CD4-positive, CD25-positive, alpha-beta regulatory T cell (primary cell): Measurements from ENCODE around the gene TREX2. TPM values are rescaled to one million over a fixed set of nuclear protein-coding genes. Genes with fewer than 3 reads are reported as not detected.

ENCODE experiments used
- ATAC-seq, 2 donors: fragments of 150-1000 bp; cut with Tn5 transposase; one replicate each; pipeline ENCODE4 v1.10.0; 2021; ENCODE audit warnings: low read depth in 2 of 2, moderate number of reproducible peaks in 2 of 2, moderate library complexity in 1 of 2
- DNase-seq, 3 donors: peaks; one replicate each; pipeline versions ENCODE4 v3.0.0 to v3.0.0-alpha.2; 2012 to 2022; ENCODE audit warnings: mixed read lengths in 1 of 3
- H3K27ac ChIP-seq: one replicate; pipeline ENCODE4 v1.7.0; 2013; ENCODE audit warnings: mild to moderate bottlenecking, low read length; ENCODE audit not compliant: insufficient read depth, poor library complexity, severe bottlenecking
- H3K27me3 ChIP-seq: one replicate; pipeline ENCODE4 v1.7.0; 2013; ENCODE audit warnings: low read length; ENCODE audit not compliant: control insufficient read depth, insufficient read depth
- H3K36me3 ChIP-seq: one replicate; pipeline ENCODE4 v1.7.0; 2013; ENCODE audit warnings: mild to moderate bottlenecking, low read length, moderate library complexity; ENCODE audit not compliant: control insufficient read depth, insufficient read depth
- H3K4me1 ChIP-seq: 2 replicates; pipeline ENCODE4 v1.7.0; 2013; ENCODE audit warnings: mild to moderate bottlenecking, low read length; ENCODE audit not compliant: insufficient read depth, control insufficient read depth, poor library complexity, severe bottlenecking
- H3K4me3 ChIP-seq: one replicate; pipeline ENCODE4 v1.7.0; 2013; ENCODE audit warnings: low read depth, mild to moderate bottlenecking, low read length, moderate library complexity
- H3K9me3 ChIP-seq, 2 experiments: 1 replicate in 1 of 2; 2 replicates in 1 of 2; pipeline ENCODE4 v1.7.0; 2013; ENCODE audit warnings: low read length in 2 of 2, mild to moderate bottlenecking in 1 of 2, moderate library complexity in 1 of 2; ENCODE audit not compliant: control insufficient read depth in 2 of 2
- H3K27ac Mint-ChIP-seq, 3 donors: one replicate each; pipeline ENCODE4 v1.8.0; 2020 to 2022; ENCODE audit warnings: mild to moderate bottlenecking in 3 of 3, mixed read lengths in 3 of 3, moderate library complexity in 2 of 3
- H3K27me3 Mint-ChIP-seq: one replicate; pipeline ENCODE4 v1.8.0; 2022; ENCODE audit warnings: mild to moderate bottlenecking, mixed read lengths
- H3K36me3 Mint-ChIP-seq: one replicate; pipeline ENCODE4 v1.8.0; 2020; ENCODE audit warnings: mixed read lengths
- H3K4me1 Mint-ChIP-seq, 4 donors: one replicate each; pipeline ENCODE4 v1.8.0; 2020 to 2022; ENCODE audit warnings: mixed read lengths in 4 of 4, mild to moderate bottlenecking in 1 of 4
- H3K4me3 Mint-ChIP-seq, 4 donors: one replicate each; pipeline ENCODE4 v1.8.0; 2020 to 2022; ENCODE audit warnings: mild to moderate bottlenecking in 4 of 4, mixed read lengths in 4 of 4, moderate library complexity in 3 of 4
- H3K9me3 Mint-ChIP-seq, 7 donors: one replicate each; pipeline ENCODE4 v1.8.0; 2020 to 2022; ENCODE audit warnings: mixed read lengths in 7 of 7, mild to moderate bottlenecking in 3 of 7, moderate library complexity in 2 of 7
- polyA plus RNA-seq, 4 donors: library from polyadenylated mRNA; unstranded; fragments of 300-500 nt; fragmentation: Illumina TruSeq; gene quantifications; one replicate each; pipeline ENCODE4 v1.2.3, GENCODE V29; 2021
- total RNA-seq: library from RNA; stranded (reverse); gene quantifications from one replicate; pipeline ENCODE4 v1.2.3, GENCODE V29; 2022

The TREX2 gene
- total and polyA plus RNA-seq, 5 donors from 2014 or later: 0.30 to 3.8 (median 0.71) TPM

- Histone ChIP-seq H3K27ac (no peak overlapping the region), H3K36me3 (no peaks in the 10 kb centered on the region), H3K4me3 (no peak overlapping the region), H3K4me1 (peaks cover 17% of the 10 kb centered on the region), H3K9me3 (no peaks in the 10 kb centered on the region), H3K27me3 (no peaks in the 10 kb centered on the region)
- H3K27ac Mint-ChIP-seq: peak overlapping the region in 2 of 3 donors; percentile 32 to 48
- DNase-seq (peak in 1 of 3 donors; percentile 7), ATAC-seq (no peak)
- H3K4me1 Mint-ChIP-seq: peaks cover 0 to 28% (median 4%) of the 10 kb centered on the region in 4 donors
- H3K4me3 Mint-ChIP-seq: peak overlapping the region in 3 of 4 donors; percentile 45 to 72 (median 62)
- no peaks in the 10 kb centered on the region for H3K27me3 Mint-ChIP-seq
- no peaks in the 10 kb centered on the region for H3K9me3 Mint-ChIP-seq
- H3K36me3 Mint-ChIP-seq: no peaks in the 10 kb centered on the region
Measured at GRCh38 chrX:153474266-153474665, 28.4 kb upstream of the TREX2 start.

- no peaks in the 10 kb centered on the region for H3K27me3 ChIP-seq
- no peaks in the 10 kb centered on the region for H3K9me3 Mint-ChIP-seq
- H3K4me3 ChIP-seq: no peak overlapping the region
- no peaks in the 10 kb centered on the region for H3K27me3 Mint-ChIP-seq
- ATAC-seq: no peak
- peaks cover 27% of the 10 kb centered on the region for H3K4me1 ChIP-seq
- peak overlapping the region in 2 of 4 donors; percentile 57 to 68 for H3K4me3 Mint-ChIP-seq
- peaks cover 0 to 33% (median 6%) of the 10 kb centered on the region in 4 donors for H3K4me1 Mint-ChIP-seq
- no peaks in the 10 kb centered on the region for H3K9me3 ChIP-seq
- no peaks in the 10 kb centered on the region for H3K36me3 Mint-ChIP-seq
- no peak overlapping the region for H3K27ac ChIP-seq
- peak overlapping the region in 1 of 3 donors; percentile 25 for H3K27ac Mint-ChIP-seq
- H3K36me3 ChIP-seq: no peaks in the 10 kb centered on the region
- no peak for DNase-seq
Measured at GRCh38 chrX:153473126-153473525, 27.3 kb upstream of the TREX2 start.

DNA sequence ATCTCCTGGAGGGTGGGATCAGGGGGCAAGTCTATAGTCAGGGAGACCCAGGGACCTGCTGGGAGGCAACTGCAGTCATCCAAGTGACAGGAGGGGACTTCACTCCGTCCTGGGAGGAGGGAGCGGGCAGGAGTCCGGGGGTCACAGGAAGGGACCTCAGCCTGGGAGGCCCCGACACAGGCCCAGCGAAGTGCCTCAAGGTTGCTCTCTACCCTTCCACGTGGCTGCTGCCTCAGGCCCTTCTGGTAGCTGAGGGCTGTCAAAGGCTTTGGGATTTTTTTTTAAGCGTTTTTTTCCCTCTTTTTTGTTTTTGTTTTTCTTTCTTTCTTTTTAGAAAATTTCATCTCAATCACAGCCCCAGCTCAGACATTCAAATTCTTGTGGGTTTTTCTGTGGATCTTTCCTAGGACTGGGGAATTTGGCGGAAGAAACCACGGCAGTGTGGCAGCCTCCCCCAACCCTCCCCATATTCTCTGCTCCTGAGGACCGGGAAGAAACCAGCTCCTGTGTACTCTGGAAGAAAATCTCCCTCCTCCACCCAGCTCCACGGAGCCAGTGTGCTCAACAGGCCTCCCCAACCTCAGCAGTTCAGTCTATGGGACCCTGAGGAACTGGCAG, 25.9 kb upstream of the TREX2 start:
- no peak overlapping the region for H3K4me3 ChIP-seq
- H3K27me3 Mint-ChIP-seq: no peaks in the 10 kb centered on the region
- no peak overlapping the region for H3K27ac ChIP-seq
- H3K27me3 ChIP-seq: no peaks in the 10 kb centered on the region
- H3K27ac Mint-ChIP-seq: peak overlapping the region in 2 of 3 donors; percentile 74 to 77
- no peak for ATAC-seq
- no peaks in the 10 kb centered on the region for H3K36me3 Mint-ChIP-seq
- H3K4me1 Mint-ChIP-seq: peaks cover 0 to 41% (median 8%) of the 10 kb centered on the region in 4 donors
- no peak for DNase-seq
- peaks cover 27% of the 10 kb centered on the region for H3K4me1 ChIP-seq
- H3K36me3 ChIP-seq: no peaks in the 10 kb centered on the region
- H3K9me3 ChIP-seq: no peaks in the 10 kb centered on the region
- no peak overlapping the region for H3K4me3 Mint-ChIP-seq
- no peaks in the 10 kb centered on the region for H3K9me3 Mint-ChIP-seq

DNA sequence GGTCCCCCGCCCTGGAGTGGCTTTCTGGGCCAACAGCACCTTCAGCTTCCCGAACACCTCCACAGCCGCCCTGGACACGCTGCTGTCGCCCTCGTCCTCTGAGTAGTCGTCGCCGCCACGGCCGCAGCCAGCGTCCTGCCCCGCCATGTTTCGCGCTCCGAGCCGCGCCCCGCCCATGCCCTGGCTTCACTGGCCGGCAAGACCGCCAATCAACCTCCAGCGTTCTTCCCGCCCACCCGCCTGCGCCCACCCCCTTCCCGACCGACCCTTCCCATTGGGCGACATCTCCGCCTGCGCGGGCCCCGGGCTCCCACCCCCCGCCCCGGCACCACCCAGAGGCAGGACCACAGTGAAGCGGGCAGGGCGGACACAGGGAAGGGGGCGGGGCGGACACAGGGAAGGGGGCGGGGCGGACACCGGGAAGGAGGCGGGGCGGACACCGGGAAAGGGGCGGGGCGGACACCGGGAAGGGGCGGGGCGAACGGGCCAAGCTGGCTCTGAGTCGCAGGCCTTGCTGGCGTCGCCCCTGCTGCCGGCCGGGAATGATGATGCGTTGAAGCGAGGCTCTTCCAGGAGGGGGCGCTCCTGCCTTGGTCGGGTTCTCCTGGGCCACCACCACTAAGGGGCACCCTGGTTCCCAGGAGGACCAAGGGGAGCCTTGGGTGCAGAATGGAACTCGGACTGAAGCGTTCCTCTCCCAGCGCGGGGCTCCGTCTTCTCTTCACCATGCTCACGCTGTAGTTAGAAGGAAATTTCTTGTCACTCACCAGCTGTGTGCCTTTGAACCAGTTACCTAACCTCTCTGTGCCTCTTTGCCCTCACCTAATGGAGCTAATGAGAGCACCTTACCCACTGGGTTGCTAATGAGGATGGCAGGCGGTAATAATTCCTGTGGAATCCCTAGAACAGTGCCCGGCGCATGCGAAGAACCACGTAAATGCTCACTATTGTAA, 24.8 kb upstream of the TREX2 start, which contains the start of gene HAUS7:
Gene HAUS7, minus strand, starts transcription at position 166 of the 953 bp plus-strand sequence. Its CDS starts 19 bp downstream, at position 147.
- H3K4me3 ChIP-seq: peak within 1 kb of the TSS; percentile 53
- no peaks in the 10 kb centered on the region for H3K9me3 ChIP-seq
- H3K36me3 ChIP-seq: no peaks in the 10 kb centered on the region
- peak; percentile 86 to 87 for ATAC-seq
- peak within 1 kb of the TSS in 2 of 3 donors; percentile 77 to 78 for H3K27ac Mint-ChIP-seq
- H3K4me1 ChIP-seq: peaks cover 27% of the 10 kb centered on the region
- no peaks in the 10 kb centered on the region for H3K9me3 Mint-ChIP-seq
- no peaks in the 10 kb centered on the region for H3K36me3 Mint-ChIP-seq
- no peaks in the 10 kb centered on the region for H3K27me3 Mint-ChIP-seq
- H3K4me3 Mint-ChIP-seq: peak within 1 kb of the TSS; percentile 84 to 88 (median 86)
- H3K27me3 ChIP-seq: no peaks in the 10 kb centered on the region
- H3K4me1 Mint-ChIP-seq: peaks cover 0 to 37% (median 5%) of the 10 kb centered on the region in 4 donors
- DNase-seq: peak; percentile 81 to 93 (median 85)
- H3K27ac ChIP-seq: peak within 1 kb of the TSS; percentile 67

GRCh38 chrX:153469811-153470410, 24.1 kb upstream of the TREX2 start:
- H3K4me1 ChIP-seq: peaks cover 23% of the 10 kb centered on the region
- Mint-ChIP-seq H3K4me1 (peaks cover 0 to 33% (median 5%) of the 10 kb centered on the region in 4 donors), H3K4me3 (peak overlapping the region; percentile 79 to 88 (median 86)), H3K27ac (peak overlapping the region in 1 of 3 donors; percentile 78), H3K27me3 (no peaks in the 10 kb centered on the region), H3K36me3 (no peaks in the 10 kb centered on the region), H3K9me3 (no peaks in the 10 kb centered on the region)
- H3K27ac ChIP-seq: peak overlapping the region; percentile 51
- DNase-seq (peak in 2 of 3 donors; percentile 8 to 75), ATAC-seq (peak; percentile 36 to 44)
- H3K9me3 ChIP-seq: no peaks in the 10 kb centered on the region
- peak overlapping the region; percentile 53 for H3K4me3 ChIP-seq
- no peaks in the 10 kb centered on the region for H3K36me3 ChIP-seq
- H3K27me3 ChIP-seq: no peaks in the 10 kb centered on the region

DNA sequence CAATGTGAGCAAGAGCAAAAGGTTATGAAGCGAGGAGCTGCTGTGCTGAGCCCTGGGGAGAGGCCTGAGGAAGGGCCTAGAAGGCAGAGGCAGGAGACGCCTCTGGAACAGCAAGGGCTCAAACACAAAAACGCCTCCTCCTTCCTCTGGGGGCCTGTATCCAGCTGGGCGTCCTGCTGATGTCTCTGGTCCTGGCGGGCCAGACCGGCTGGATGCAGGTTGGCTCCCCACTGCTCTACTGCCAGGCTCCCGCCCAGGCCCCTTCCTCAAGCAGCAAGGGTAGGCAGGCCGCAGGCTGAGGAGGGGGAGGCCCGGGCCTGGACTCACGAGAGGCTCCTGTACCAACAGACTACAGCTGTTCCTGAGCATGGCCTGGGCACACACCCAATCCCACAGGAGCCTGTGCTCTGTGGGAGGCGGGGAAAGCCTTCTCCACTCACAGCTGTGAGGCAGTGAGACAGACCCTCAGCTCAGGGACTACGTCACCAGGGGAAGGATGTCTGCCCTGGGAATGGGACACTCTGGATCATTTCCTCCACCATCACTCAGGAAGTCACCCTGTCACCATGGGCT, 22.2 kb upstream of the TREX2 start:
- no peaks in the 10 kb centered on the region for H3K9me3 ChIP-seq
- H3K36me3 ChIP-seq: no peaks in the 10 kb centered on the region
- H3K4me1 ChIP-seq: peaks cover 19% of the 10 kb centered on the region
- no peak for DNase-seq
- H3K9me3 Mint-ChIP-seq: no peaks in the 10 kb centered on the region
- no peak overlapping the region for H3K27ac Mint-ChIP-seq
- H3K27me3 ChIP-seq: no peaks in the 10 kb centered on the region
- H3K36me3 Mint-ChIP-seq: no peaks in the 10 kb centered on the region
- H3K27me3 Mint-ChIP-seq: no peaks in the 10 kb centered on the region
- ATAC-seq: no peak
- H3K4me3 ChIP-seq: no peak overlapping the region
- peaks cover 0 to 29% (median 5%) of the 10 kb centered on the region in 4 donors for H3K4me1 Mint-ChIP-seq
- H3K4me3 Mint-ChIP-seq: peak overlapping the region in 2 of 4 donors; percentile 15 to 44
- no peak overlapping the region for H3K27ac ChIP-seq

- Mint-ChIP-seq H3K4me1 (peaks cover 0 to 23% (median 5%) of the 10 kb centered on the region in 4 donors), H3K4me3 (no peak overlapping the region), H3K9me3 (no peaks in the 10 kb centered on the region), H3K36me3 (peaks cover 4% of the 10 kb centered on the region), H3K27ac (no peak overlapping the region), H3K27me3 (no peaks in the 10 kb centered on the region)
- Histone ChIP-seq H3K4me3 (no peak overlapping the region), H3K4me1 (peaks cover 19% of the 10 kb centered on the region), H3K27ac (no peak overlapping the region), H3K36me3 (peaks cover 7% of the 10 kb centered on the region), H3K9me3 (no peaks in the 10 kb centered on the region), H3K27me3 (no peaks in the 10 kb centered on the region)
- DNase-seq (no peak), ATAC-seq (no peak)
Measured at GRCh38 chrX:153465691-153466380, 20.0 kb upstream of the TREX2 start.
